Testis (tissue), 3 donors: Measurements from ENCODE around the gene VSIG2. TPM values are rescaled to one million over a fixed set of nuclear protein-coding genes. Genes with fewer than 3 reads are reported as not detected.
A peak's percentile ranks its signal among the peaks of the same experiment; 100 is the strongest.

Experiments used
- DNase-seq: peaks from one replicate; pipeline ENCODE4 v3.0.0-alpha.2; 2019
- H3K27ac ChIP-seq, 2 donors: fragments of 200-600 bp; sonication (generic); one replicate each; pipeline ENCODE4 v1.5.1; 2019
- H3K27me3 ChIP-seq: fragments of 200-600 bp; sonication (generic); one replicate; pipeline ENCODE4 v1.5.1; 2019
- H3K36me3 ChIP-seq: fragments of 200-600 bp; sonication (generic); one replicate; pipeline ENCODE4 v1.5.1; 2017; ENCODE audit warnings: low read depth; ENCODE audit errors: missing control alignments
- H3K4me1 ChIP-seq: fragments of 200-600 bp; sonication (generic); one replicate; pipeline ENCODE4 v1.5.1; 2019
- H3K4me3 ChIP-seq, 2 donors: fragments of 200-600 bp; sonication (generic); one replicate each; pipeline ENCODE4 v1.5.1; 2017 to 2019
- H3K9me3 ChIP-seq: fragments of 200-600 bp; sonication (generic); one replicate; pipeline ENCODE4 v1.5.1; 2017
- CTCF ChIP-seq, 3 experiments: fragments of 450-650 bp in 2 of 3; fragments of 200-600 bp in 1 of 3; sonication (generic) in 1 of 3; IDR thresholded peaks; one replicate each; pipeline ENCODE4 v1.5.1; 2016 to 2019; ENCODE audit warnings: antibody characterized with exemption in 3 of 3, mild to moderate bottlenecking in 2 of 3, moderate library complexity in 1 of 3
- POLR2A ChIP-seq: fragments of 450-650 bp; IDR thresholded peaks from one replicate; pipeline ENCODE4 v1.6.1; 2017; ENCODE audit warnings: antibody characterized with exemption, mild to moderate bottlenecking, moderate library complexity
- WGBS, 2 donors: methylation state at CpG; one replicate each; pipeline ENCODE4 v1.1.5; 2018; 5-methylcytosine and 5-hydroxymethylcytosine counted together
- intact Hi-C: fragments of 100-400 bp; cut with DNase I; formaldehyde crosslinking; loops from one replicate; pipeline ENCODE4 v1.15.1; 2023; ENCODE audit warnings: low total_unique reads
- polyA plus RNA-seq: library from polyadenylated mRNA; stranded (reverse); fragments of 350-450 nt; fragmentation: Illumina TruSeq; extraction: RNeasy Lipid Tissue Mini Kit (QIAGEN cat#74804); gene quantifications from one replicate; pipeline ENCODE4 v1.2.3, GENCODE V29; 2014; ENCODE audit warnings: low read depth, low replicate concordance; ENCODE audit not compliant: insufficient read depth
- total RNA-seq, 2 donors: library from RNA; depleted of rRNA; stranded (reverse); fragments of >200 nt; gene quantifications; one replicate each; pipeline ENCODE4 v1.2.3, GENCODE V29; 2016

The VSIG2 gene
- total and polyA plus RNA-seq, 3 donors from 2014 or later = 0.74 to 4.4 (median 1.3) TPM

GRCh38 chr11:124758355-124759265 is 6.6 kb upstream of the VSIG2 start:
- no peaks in the 10 kb centered on the region for H3K27me3 ChIP-seq
- WGBS, 2 donors = 6 to 10% methylated on average over 22 to 53 of the region's 53 CpGs
- no peak overlapping the region for H3K27ac ChIP-seq

GRCh38 chr11:124757320-124757719 is 5.3 kb upstream of the VSIG2 start:
- no peaks in the 10 kb centered on the region for H3K27me3 ChIP-seq
- intact Hi-C loops = no loop called here
- TF ChIP-seq CTCF (IDR thresholded peaks at IDR 0.05) (no peak), POLR2A (no peak)
- H3K36me3 ChIP-seq = no peaks in the 10 kb centered on the region
- H3K4me3 ChIP-seq = no peak overlapping the region
- H3K27ac ChIP-seq = no peak overlapping the region
- H3K9me3 ChIP-seq = no peaks in the 10 kb centered on the region
- peaks cover 18% of the 10 kb centered on the region for H3K4me1 ChIP-seq
- 60 to 71% methylated on average over 3 of the region's 3 CpGs for WGBS, 2 donors
- DNase-seq = no peak

More at GRCh38 chr11:124758355-124759265, 6.6 kb upstream of the VSIG2 start:
- H3K4me1 ChIP-seq = peaks cover 22% of the 10 kb centered on the region
- H3K4me3 ChIP-seq = peak overlapping the region in 1 of 2 donors; percentile 5
- no peaks in the 10 kb centered on the region for H3K36me3 ChIP-seq
- intact Hi-C loops = no loop called here
- no peaks in the 10 kb centered on the region for H3K9me3 ChIP-seq
- DNase-seq = peak; percentile 82
- peak; percentile 54 to 63 (median 61) for TF ChIP-seq CTCF (IDR thresholded peaks at IDR 0.05)
- no peak for TF ChIP-seq POLR2A

GRCh38 chr11:124756753-124757227 is 4.7 kb upstream of the VSIG2 start:
- H3K27me3 ChIP-seq = no peaks in the 10 kb centered on the region
- WGBS, 2 donors = 45 to 47% methylated on average over 6 of the region's 6 CpGs
- no peak overlapping the region for H3K27ac ChIP-seq
- no peak overlapping the region for H3K4me3 ChIP-seq
- TF ChIP-seq CTCF (IDR thresholded peaks at IDR 0.05) (no peak), POLR2A (no peak)
- no peak for DNase-seq
- no peaks in the 10 kb centered on the region for H3K9me3 ChIP-seq
- no peaks in the 10 kb centered on the region for H3K36me3 ChIP-seq
- intact Hi-C loops = no loop called here
- peaks cover 23% of the 10 kb centered on the region for H3K4me1 ChIP-seq

GRCh38 chr11:124756033-124756752 is 4.1 kb upstream of the VSIG2 start:
- no peaks in the 10 kb centered on the region for H3K9me3 ChIP-seq
- no peaks in the 10 kb centered on the region for H3K36me3 ChIP-seq
- H3K4me1 ChIP-seq = peaks cover 23% of the 10 kb centered on the region
- TF ChIP-seq CTCF (IDR thresholded peaks at IDR 0.05) = no peak
- no peak for TF ChIP-seq POLR2A
- H3K27ac ChIP-seq = no peak overlapping the region
- DNase-seq = no peak
- WGBS, 2 donors = 46 to 54% methylated on average over 8 to 9 of the region's 9 CpGs
- H3K4me3 ChIP-seq = no peak overlapping the region
- intact Hi-C loops = no loop called here
- no peaks in the 10 kb centered on the region for H3K27me3 ChIP-seq
